Upper lobe of left lung (tissue), 4 donors: ENCODE data around the gene DZIP1.

Source experiments
- CTCF ChIP-seq, 6 experiments: fragments of 450-650 bp in 4 of 6; fragments of 200-600 bp in 2 of 6; sonication (generic) in 2 of 6; IDR thresholded peaks; one replicate each; pipeline ENCODE4 v1.5.1; 2016 to 2019; ENCODE audit warnings: antibody characterized with exemption in 6 of 6
- EP300 ChIP-seq, 4 donors: sonication (generic); formaldehyde crosslinking; IDR thresholded peaks; one replicate each; pipeline ENCODE4 v1.5.1; 2017; ENCODE audit warnings: antibody characterized with exemption in 4 of 4, control low read depth in 2 of 4
- POLR2A ChIP-seq, 4 donors: fragments of 450-650 bp; IDR thresholded peaks; one replicate each; pipeline ENCODE4 v1.5.1; 2016 to 2017; ENCODE audit warnings: antibody characterized with exemption in 4 of 4, mild to moderate bottlenecking in 2 of 4
- POLR2AphosphoS5 ChIP-seq, 2 donors: sonication (generic); formaldehyde crosslinking; IDR thresholded peaks; one replicate each; pipeline ENCODE4 v1.5.1; 2017; ENCODE audit warnings: antibody characterized with exemption in 2 of 2

- TF ChIP-seq CTCF (IDR thresholded peaks at IDR 0.05) = no peak
- TF ChIP-seq POLR2A (IDR thresholded peaks at IDR 0.05) = no peak
- no peak for TF ChIP-seq POLR2AphosphoS5 (IDR thresholded peaks at IDR 0.05)
- TF ChIP-seq EP300 (IDR thresholded peaks at IDR 0.05) = no peak
Measured at GRCh38 chr13:95652244-95652764, 7.8 kb upstream of the DZIP1 start.
